GM21528 (cell line): ENCODE data around the gene BMF.
"Not testable (repeated sequence)": the region's sequence is repeated elsewhere in the genome, so short reads cannot be mapped to it uniquely, and the experiment has no call there.

ENCODE experiments used
- ATAC-seq: cut with Tn5 transposase; IDR thresholded peaks from one replicate; pipeline ENCODE4 v1.9.1; 2021; ENCODE audit warnings: mild to moderate bottlenecking, moderate library complexity; ENCODE audit not compliant: unreplicated experiment, low FRiP score

BMF gene, protein sequence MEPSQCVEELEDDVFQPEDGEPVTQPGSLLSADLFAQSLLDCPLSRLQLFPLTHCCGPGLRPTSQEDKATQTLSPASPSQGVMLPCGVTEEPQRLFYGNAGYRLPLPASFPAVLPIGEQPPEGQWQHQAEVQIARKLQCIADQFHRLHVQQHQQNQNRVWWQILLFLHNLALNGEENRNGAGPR

DNA sequence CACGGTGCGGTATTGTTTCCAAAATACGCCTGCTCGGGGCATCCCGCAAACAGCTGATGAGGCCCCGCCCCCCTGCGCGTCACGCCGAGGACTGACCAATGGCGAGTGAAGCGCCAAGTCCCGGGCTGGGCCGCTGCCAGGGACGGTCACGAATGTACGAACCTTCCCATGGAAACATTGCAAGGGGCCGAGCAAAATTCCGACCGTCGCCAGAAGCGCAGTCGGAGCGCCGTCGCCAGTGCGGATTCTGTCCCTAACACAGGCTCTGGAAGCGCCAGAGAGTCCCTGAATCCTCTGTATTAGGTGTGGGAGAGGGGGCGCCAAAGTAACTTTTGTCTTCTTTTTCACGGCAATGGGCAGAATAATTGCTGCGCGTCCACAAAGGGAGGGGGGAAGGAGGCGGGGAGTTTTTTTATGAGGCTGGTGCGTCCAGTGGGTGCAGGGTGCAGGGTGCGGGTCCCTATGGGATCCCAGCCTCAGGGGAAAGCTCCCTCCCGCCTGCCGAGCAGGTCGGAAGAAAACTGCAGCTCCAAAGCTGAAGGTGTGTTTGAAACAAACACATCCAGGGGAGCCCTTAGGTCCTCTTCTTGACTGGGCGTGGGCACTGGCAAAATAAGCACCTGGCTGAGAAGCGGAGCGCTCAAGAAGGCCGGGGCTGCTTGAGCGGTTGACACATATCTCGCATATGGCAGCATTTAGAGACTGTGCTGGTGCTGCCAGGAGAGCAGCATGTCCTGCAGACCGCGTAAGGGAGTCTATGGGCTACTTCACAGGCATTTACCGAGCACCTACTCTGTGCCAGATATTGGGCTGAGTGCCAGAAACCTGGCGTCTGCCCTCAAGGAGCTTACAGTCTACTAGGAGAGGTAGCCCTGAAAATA, at the start of gene BMF:
Gene BMF (minus strand): TSS at position 25 of the 881 bp plus-strand sequence. CDS start 2,793 bp downstream, outside the sequence.
- ATAC-seq: peak; percentile 57

DNA sequence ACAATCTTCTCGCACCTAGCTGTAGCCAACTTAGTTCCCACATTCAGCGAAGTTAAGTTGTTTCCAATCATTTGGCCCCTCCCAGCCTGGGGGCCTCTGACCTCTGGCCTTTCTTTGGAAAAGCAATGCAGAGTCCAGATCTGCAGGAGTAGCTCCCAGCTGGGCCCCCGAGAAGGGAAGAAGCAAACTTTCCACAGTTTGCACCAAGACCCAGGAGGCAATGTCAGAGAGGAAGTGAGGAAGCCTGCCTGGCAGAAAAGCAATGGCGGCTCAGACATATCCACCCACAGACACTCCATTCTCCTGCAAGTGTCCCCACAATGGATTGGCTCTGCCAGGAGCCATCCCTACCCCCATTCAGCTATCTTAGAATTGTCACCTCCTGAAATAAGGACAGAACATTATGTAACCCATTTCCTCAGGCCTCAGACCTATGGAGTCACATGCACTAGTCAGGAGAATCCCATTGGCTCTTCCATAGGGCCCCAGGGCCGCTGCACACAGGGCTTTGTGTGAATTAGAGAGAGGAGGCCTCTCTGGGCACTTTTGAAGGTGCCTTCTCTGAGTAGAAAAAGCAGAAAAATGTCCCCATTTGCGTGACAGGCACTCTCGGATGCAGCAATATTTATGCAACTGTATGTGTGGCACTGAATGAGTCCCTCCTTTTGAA, 49.2 kb upstream of the BMF start:
- ATAC-seq: no peak

DNA sequence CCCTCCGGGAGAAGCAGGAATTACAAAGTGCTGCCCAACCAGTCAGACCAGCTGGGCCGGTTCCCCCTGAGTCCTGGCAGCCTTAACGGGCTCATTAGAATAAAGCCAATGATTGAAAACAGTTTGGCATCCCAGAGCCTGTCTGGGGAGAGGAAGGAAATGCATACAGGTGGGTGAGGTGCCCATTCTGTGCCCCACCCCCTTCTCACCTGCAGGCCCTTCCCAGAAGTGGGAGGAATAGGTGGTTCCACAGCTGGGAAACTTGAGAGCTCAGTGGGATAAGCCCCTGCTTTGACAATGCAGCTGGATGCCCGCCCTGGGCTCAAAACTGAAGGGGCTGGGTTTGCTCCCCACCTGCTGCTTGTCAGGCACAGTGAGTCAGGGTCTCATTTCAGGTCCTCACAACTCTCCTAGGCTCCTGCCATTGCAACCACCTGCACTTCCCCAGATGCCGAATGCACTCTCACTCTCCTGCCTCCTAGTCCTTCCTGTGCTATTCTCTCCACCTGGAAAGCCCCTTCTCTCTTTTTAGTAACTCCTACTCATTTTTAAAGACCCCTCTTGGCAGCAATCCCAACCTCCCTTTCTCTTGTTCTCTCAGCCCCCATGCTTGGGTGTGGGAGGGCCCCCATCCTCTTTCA, 46.7 kb upstream of the BMF start:
- ATAC-seq: no peak

DNA sequence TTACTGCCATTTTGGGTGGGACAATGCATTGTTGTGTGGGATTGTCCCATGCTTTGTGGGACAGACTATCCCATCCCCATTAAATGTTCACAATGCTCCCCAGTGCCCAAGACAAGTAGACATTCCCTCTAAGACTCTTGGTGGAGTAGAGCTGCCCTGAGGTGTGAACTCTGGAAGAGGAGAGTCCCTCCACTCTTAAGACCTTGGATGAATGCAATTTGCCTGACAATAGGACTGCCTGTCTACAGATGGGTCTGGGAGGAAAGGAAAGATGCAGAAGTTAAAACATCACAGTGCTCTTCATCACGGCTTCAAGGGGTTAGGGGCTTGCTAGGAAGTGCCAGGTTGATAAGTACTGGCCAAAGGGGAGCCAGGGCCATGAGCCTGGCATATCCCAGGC, 46.1 kb upstream of the BMF start:
- not testable (repeated sequence) for ATAC-seq

DNA sequence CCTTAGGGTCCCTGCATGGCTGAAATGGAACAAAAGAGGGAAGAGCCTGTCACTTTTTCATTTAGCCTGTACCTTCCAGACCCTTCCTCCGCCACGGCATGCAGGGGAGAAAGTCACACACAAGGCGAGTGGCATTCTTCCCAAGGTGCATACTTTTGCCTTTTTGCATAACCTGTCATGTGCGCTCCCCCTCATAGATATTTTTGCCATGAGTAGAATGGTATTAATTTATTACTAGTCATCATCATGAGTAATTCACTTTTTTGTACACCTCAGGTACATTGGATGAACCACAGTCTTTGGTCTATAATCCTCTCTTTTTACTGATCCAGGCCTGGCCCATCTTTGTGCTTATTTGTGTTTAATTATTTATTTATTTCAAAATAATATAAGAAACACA, 43.3 kb upstream of the BMF start:
- no peak for ATAC-seq

DNA sequence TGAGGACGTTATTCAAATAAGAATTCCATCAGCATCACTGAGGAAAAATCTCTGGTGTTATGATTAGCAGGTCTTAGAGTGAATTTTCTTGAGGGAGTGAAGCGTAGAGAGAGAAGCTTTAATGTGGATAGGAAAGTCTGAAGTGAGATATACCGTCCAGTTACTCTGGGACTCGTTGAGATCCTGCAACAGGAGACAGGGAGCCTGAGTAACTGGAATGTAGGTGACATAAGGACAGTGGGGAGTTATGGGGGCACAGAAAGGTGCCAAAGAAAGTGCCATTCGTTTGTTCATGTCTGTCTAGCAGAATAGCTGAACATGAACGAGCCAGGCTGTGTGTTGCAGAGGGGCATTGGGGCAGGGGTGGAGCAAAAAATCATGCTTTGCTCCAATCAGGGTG, 42.8 kb upstream of the BMF start:
- no peak for ATAC-seq

DNA sequence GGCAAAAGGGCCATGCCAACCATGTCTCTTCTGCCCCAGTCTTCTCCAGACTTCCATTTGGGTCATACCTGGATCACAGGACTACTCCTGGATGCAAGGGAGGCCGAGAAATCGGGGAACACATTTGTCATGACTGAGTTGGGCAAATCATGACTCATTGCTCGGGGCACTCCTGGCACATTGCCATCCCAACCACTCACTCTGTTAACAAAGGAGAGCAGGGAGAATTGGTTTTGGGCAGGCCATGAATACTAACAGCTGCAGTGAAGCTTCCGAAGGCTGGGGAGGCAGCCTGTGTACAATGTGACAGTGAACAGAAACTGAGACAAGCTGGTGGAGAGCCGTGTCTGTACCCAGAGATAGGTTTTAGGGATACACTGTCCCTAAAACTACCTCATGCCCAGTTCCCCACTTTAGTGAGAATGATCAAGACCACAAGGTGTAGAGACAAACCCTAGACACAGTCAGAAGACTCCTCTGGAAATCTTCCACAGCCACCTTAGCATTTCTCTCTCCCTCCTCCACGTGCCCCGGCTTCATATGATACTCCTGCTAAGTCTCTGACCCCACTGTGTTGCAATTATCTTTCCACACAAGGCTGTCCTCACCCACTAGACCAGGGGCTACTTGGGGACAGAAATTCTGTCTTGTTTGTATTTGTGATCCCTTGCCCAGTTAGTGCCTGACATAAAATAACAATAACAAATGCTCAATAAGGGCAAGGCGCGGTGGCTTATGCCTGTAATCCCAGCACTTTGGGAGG, 41.7 kb upstream of the BMF start:
- ATAC-seq: no peak

- ATAC-seq: no peak
Measured at GRCh38 chr15:40149339-40149738, 40.7 kb upstream of the BMF start.

DNA sequence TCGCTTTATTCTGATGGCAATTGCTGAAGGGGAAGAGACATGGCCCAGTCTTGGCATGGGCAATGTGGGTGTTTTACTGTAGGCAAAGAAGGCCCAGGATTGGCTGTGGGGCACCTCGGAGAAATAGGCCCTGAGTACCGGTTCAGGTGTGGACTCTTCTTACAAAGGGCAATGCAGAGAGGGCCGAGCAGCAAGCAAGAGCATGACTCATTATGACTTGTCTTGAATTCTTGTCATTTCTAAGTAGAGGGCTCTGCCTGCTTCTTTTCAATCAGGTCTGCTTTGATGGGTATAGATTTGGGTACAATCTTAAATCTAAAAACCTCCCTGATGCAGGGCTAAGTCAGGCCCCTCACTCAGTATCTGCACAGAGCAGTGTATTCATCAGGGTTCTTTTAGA, 37.4 kb upstream of the BMF start:
- no peak for ATAC-seq

DNA sequence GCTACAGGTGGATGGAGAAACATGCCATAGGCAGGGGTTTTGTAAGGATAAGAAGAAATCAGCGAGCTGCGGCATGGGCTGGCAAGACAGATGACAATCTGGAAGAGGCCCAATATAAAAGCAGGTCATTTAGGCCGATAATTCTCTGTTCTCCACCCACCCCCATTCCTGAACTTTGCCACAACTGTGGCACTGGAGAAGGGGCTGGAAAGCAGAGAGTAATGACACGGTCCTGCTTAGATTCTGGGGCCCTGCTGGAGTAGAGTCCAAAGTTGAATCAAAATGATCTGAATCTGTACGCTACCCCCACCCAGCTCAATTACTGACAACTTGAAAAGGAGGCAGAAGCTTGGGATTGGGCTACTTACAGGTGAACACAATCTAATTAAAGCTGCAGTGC, 33.7 kb upstream of the BMF start:
- no peak for ATAC-seq

- not testable (repeated sequence) for ATAC-seq
Measured at GRCh38 chr15:40138201-40138570, 29.5 kb upstream of the BMF start.

- no peak for ATAC-seq
Measured at GRCh38 chr15:40137303-40138200, 28.9 kb upstream of the BMF start.

DNA sequence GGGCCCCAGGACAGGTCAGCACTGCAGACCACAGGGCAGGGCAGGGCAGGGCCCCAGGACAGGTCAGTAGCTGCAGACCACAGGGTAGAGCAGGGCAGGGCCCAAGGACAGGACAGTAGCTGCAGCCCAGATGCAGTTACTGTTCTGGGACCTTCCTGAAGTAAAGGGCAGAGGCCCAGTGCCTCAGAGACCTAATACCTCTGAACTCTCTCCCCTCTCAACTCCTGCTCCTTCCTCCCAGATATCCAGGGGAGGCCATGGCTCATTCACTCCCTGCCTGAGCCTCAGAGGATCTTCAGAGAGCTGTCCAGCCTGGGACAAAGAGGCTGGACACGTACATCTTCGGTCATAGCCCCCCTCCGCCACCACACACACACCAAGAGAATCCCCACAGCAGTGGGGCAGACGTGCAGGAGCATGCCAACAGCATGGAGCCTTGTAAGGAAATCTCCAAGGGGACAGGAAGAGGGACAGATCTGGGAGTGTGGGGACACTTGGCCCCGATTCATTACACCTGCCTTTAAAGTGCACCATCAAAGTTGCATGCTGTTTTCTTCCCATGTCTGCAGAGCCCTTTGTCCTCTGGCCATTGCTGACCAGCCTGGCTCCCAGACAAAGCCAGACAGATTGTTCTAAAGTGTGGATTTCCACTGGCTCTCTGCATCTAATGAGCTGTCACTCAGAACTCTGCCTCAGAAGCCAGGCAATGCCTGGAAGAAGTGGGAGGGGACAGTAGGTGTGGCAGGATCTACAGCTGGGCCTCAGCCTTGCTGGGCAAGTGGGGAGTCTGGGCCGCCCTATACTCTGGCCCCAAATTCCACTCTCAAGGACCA, 28.0 kb upstream of the BMF start:
- no peak for ATAC-seq

DNA sequence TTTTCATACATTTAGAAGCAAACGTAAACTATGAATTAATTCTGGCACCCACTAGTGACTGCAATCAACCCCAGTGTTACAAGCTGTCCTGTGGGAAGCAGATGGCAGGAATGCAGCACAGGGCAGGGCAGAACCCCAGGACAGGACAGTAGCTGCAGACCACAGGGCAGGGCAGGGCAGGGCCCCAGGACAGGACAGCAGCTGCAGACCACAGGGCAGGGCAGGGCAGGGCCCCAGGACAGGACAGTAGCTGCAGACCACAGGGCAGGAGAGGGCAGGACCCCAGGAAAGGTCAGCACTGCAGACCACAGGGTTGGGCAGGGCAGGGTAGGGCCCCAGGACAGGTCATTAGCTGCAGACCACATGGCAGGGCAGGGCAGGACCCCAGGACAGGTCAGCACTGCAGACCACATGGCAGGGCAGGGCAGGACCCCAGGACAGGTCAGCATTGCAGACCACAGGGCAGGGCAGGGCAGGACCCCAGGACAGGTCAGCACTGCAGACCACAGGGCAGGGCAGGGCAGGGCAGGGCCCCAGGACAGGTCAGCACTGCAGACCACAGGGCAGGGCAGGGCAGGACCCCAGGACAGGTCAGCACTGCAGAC, 27.3 kb upstream of the BMF start:
- not testable (repeated sequence) for ATAC-seq

DNA sequence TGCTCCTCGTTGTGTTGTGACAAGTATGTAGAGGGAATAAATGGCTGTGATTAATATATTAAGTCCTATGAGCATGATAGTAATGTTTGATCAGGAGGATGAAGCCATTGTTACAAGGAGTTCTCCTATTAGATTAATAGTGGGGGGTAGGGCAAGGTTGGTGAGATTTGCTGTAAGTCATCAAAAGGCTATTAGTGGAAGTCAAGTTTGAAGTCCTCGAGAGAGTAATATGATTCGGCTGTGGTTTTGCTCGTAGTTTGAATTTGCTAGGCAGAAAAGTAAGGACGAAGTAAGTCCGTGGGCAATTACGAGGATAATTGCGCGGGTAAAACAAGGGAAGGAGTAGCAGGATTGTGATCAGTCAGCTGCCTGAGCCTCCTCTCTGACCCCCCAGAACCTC, 26.2 kb upstream of the BMF start:
- no peak for ATAC-seq

DNA sequence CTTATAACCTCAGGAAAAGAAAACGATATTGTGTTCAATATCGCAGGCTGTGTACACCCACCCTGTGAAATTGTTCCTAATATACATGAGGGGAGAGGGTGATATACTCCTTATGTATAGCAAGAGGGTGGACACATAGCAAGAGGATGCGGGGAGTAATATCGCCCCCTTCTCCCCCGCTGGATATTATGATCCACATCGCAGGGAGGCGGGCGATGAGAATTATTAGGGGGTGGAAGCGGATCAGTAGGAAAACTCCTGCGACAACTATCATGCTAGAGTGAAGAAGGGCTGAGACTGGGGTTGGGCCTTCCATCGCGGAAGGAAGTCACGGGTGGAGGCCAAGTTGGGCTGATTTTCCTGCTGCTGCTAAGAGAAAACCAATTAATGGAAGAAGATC, 24.9 kb upstream of the BMF start:
- no peak for ATAC-seq

- no peak for ATAC-seq
Measured at GRCh38 chr15:40130799-40131502, 22.3 kb upstream of the BMF start.

DNA sequence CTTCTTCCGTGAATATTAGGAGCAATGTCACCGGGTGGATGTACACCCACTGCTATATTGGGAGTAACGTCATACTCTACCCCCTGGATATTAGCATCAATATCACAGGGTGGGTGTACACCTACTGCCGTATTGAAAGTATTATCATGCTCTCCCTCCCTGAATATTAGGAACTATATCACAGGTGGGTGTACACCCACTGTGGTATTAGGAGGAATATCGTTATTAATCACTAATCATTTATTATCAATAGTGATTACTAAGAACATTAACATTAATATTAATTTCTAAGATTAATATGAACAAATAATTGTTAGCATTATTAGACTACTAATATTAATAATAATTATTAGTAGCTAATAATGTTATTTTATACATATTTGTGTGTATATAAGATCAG, 21.4 kb upstream of the BMF start:
- no peak for ATAC-seq
